Thoracic aorta (tissue), 2 donors: ENCODE data around the gene CHCHD1. TPM values are rescaled to one million over a fixed set of nuclear protein-coding genes. Genes with fewer than 3 reads are reported as not detected.

Source experiments
- ATAC-seq: fragments of 150-250 bp; one replicate; pipeline ENCODE4 v1.8.0; 2017; ENCODE audit warnings: low read depth; ENCODE audit not compliant: insufficient number of reproducible peaks, low FRiP score
- DNase-seq: peaks from one replicate; pipeline ENCODE4 v3.0.0-alpha.2; 2020; ENCODE audit warnings: low spot score
- H3K27ac ChIP-seq, 2 donors: fragments of 200-600 bp; sonication (generic); 1 replicate in 1 of 2; 2 replicates in 1 of 2; pipeline ENCODE4 v1.5.1; 2016; ENCODE audit warnings: mild to moderate bottlenecking in 2 of 2, moderate library complexity in 2 of 2
- H3K27me3 ChIP-seq: fragments of 200-600 bp; sonication (generic); replicated peaks from 2 replicates; pipeline ENCODE4 v1.6.0; 2016; ENCODE audit warnings: mild to moderate bottlenecking; ENCODE audit not compliant: insufficient read depth
- H3K36me3 ChIP-seq: fragments of 200-600 bp; sonication (generic); one replicate; pipeline ENCODE4 v1.5.1; 2016
- H3K4me1 ChIP-seq, 2 donors: fragments of 200-600 bp; sonication (generic); 1 replicate in 1 of 2; 2 replicates in 1 of 2; pipeline versions ENCODE4 v1.5.1 to v1.6.0; 2016; ENCODE audit warnings: low read depth in 2 of 2, mild to moderate bottlenecking in 1 of 2; ENCODE audit not compliant: control insufficient read depth in 1 of 2
- H3K4me3 ChIP-seq: fragments of 200-600 bp; sonication (generic); 2 replicates; pipeline ENCODE4 v1.5.1; 2016; ENCODE audit warnings: mild to moderate bottlenecking
- H3K9me3 ChIP-seq: fragments of 200-600 bp; sonication (generic); 2 replicates; pipeline ENCODE4 v1.5.1; 2016
- CTCF ChIP-seq: fragments of 200-600 bp; sonication (generic); IDR thresholded peaks from one replicate; pipeline ENCODE4 v1.5.1; 2019; ENCODE audit warnings: antibody characterized with exemption
- total RNA-seq, 2 donors: library from RNA; depleted of rRNA; stranded (reverse); fragments of >200 nt; gene quantifications; one replicate each; pipeline versions ENCODE4 v1.1.0 to v1.2.3, GENCODE V29; 2016

Gene CHCHD1
- total RNA-seq, 2 donors from 2014 or later: 20.7 to 22.6 TPM

DNA sequence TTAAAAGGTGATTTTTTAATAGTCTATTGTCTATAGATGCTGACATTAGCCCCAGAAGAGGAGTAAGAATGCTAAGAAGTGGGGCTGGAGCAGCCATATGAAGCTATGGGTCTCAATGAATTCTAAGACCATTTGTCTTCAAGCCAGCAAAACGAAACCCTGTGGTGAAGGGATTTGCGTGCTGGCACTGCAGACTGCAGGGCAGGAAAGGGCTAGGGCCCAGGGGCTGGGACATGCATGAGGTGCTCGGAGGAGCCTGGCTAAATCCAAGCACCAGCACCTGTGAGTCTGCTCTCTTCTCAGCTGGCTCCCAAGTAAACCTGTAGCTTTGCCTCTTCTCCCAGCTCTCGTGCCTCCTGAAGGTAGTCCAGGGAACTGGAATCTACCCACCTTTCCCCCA, 30.8 kb downstream of the CHCHD1 start:
- H3K27ac ChIP-seq: peak overlapping the region; percentile 74 to 77
- no peak for DNase-seq
- no peak for TF ChIP-seq CTCF
- peaks cover 27 to 38% of the 10 kb centered on the region in 2 donors for H3K4me1 ChIP-seq
- peaks cover 36% of the 10 kb centered on the region for H3K36me3 ChIP-seq
- no peak for ATAC-seq
- H3K27me3 ChIP-seq: no peaks in the 10 kb centered on the region
- no peak overlapping the region for H3K4me3 ChIP-seq
- H3K9me3 ChIP-seq: no peaks in the 10 kb centered on the region

- ATAC-seq: no peak
- Histone ChIP-seq H3K9me3 (no peaks in the 10 kb centered on the region), H3K36me3 (peaks cover 34% of the 10 kb centered on the region), H3K4me1 (peaks cover 27 to 45% of the 10 kb centered on the region in 2 donors), H3K27me3 (no peaks in the 10 kb centered on the region), H3K27ac (no peak overlapping the region), H3K4me3 (no peak overlapping the region)
- no peak for TF ChIP-seq CTCF
- DNase-seq: no peak
Observed at GRCh38 chr10:73813333-73813732, 31.5 kb downstream of the CHCHD1 start.

- Histone ChIP-seq H3K9me3 (no peaks in the 10 kb centered on the region), H3K27ac (peak overlapping the region; percentile 63 to 78), H3K27me3 (no peaks in the 10 kb centered on the region), H3K36me3 (peaks cover 33% of the 10 kb centered on the region), H3K4me1 (peaks cover 33 to 49% of the 10 kb centered on the region in 2 donors), H3K4me3 (no peak overlapping the region)
- DNase-seq (no peak), ATAC-seq (no peak)
- no peak for TF ChIP-seq CTCF
Observed at GRCh38 chr10:73814276-73814895, 32.5 kb downstream of the CHCHD1 start.

DNA sequence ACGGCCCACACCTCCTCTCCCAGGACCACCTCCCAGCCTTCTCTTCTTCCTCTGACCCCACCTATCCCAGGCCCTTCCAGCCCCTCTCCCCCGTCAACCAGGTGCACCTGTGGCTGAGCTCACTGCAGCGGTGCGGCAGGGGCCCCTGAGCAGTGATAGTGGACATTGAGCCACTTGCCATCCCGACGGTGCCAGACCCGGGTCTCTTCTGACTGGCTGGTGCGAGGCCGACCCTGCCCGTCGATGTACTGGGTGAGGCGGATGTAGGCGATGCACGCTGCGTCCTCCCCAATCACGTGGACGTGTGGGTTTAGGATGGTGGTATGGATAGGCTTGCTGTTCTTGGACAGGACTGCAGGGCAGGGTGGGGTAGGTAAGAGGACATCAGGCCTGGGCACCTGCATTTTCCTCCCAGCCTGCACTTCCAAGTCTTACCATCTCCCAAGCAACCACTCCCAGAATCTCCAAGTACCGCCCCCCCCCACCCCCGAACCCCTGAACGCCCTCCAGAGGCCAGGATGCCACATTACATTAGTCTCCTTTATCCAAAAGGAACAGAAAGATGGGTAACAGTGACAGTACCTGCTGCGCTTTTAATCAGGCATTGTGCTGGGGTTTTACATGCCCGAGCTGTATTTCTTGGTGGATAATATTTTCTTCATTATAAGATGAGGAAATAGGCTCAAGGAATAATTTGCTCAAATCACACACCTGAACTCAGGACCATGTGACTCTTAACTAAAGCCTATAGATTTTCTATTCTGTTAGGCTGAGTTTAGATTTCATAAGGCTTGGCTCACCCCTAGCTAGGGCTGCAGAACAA, 33.3 kb downstream of the CHCHD1 start:
- peak overlapping the region; percentile 63 to 78 for H3K27ac ChIP-seq
- H3K4me1 ChIP-seq: peaks cover 31 to 49% of the 10 kb centered on the region in 2 donors
- DNase-seq (no peak), ATAC-seq (no peak)
- H3K27me3 ChIP-seq: no peaks in the 10 kb centered on the region
- TF ChIP-seq CTCF: peak; percentile 22
- no peak overlapping the region for H3K4me3 ChIP-seq
- no peaks in the 10 kb centered on the region for H3K9me3 ChIP-seq
- peaks cover 33% of the 10 kb centered on the region for H3K36me3 ChIP-seq

DNA sequence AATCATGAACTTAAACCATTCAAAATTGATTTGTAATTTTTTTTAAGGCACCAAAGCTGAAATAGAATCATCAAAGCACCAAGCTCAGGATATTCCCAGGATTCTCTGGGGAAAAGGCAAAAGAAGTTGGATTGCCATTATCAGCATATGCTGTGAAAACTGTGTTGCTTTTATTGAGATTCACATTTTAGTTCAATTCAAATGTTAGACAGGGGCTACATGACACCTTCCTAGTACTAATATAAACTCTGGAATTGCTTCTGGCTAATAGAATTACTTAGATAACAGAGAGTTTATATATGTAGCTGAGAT, 33.8 kb downstream of the CHCHD1 start:
- Histone ChIP-seq H3K4me3 (no peak overlapping the region), H3K9me3 (no peaks in the 10 kb centered on the region), H3K36me3 (peaks cover 34% of the 10 kb centered on the region), H3K4me1 (peaks cover 28 to 44% of the 10 kb centered on the region in 2 donors), H3K27ac (peak overlapping the region; percentile 63 to 78), H3K27me3 (no peaks in the 10 kb centered on the region)
- no peak for ATAC-seq
- no peak for DNase-seq
- no peak for TF ChIP-seq CTCF
